Measurements from ENCODE around the gene UBR4.

DNA sequence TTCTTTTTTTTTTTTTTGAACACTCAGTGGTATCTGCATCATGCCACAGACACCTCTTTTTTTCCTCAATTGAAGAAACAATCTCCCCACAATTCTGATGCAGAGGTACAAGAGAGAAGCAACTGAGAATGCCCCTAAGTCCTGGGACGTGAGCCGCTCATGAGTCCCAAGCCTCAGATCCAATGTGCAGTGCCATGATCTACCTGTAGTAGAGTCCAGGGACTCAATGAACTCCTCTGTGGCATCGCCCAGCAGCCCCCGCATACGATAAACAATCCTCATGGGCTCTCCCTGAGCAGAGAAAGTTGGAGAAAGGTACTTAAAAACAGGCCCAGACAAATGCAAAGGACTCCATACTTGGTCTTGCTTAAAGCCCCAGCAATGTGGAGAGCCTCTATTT lies 113.1 kb downstream of the UBR4 start:
- TF ChIP-seq, protein P1, sequence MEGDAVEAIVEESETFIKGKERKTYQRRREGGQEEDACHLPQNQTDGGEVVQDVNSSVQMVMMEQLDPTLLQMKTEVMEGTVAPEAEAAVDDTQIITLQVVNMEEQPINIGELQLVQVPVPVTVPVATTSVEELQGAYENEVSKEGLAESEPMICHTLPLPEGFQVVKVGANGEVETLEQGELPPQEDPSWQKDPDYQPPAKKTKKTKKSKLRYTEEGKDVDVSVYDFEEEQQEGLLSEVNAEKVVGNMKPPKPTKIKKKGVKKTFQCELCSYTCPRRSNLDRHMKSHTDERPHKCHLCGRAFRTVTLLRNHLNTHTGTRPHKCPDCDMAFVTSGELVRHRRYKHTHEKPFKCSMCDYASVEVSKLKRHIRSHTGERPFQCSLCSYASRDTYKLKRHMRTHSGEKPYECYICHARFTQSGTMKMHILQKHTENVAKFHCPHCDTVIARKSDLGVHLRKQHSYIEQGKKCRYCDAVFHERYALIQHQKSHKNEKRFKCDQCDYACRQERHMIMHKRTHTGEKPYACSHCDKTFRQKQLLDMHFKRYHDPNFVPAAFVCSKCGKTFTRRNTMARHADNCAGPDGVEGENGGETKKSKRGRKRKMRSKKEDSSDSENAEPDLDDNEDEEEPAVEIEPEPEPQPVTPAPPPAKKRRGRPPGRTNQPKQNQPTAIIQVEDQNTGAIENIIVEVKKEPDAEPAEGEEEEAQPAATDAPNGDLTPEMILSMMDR (IDR thresholded peaks at IDR 0.05) = no peak
- TF ChIP-seq POLR2A (IDR thresholded peaks at IDR 0.05) = no peak
